OCI-LY3 (cell line): ENCODE data around the gene C1RL.

Source experiments
- CTCF ChIP-seq: fragments of 200-600, 300-600 bp; sonication (generic); IDR thresholded peaks from 2 replicates; pipeline ENCODE4 v1.5.1; 2014; ENCODE audit warnings: antibody characterized with exemption, low read length, low read depth
- EZH2phosphoT487 ChIP-seq: fragments of 200-600 bp; shearing (Covaris generic); IDR thresholded peaks from 2 replicates; pipeline ENCODE4 v1.6.1; 2018; ENCODE audit warnings: antibody characterized with exemption, mixed run types, low read depth

GRCh38 chr12:7081037-7081436 is 28.0 kb downstream of the C1RL start:
- TF ChIP-seq CTCF, result no peak
- TF ChIP-seq EZH2phosphoT487, result no peak
